Left ventricle myocardium inferior (tissue), 1 donor: Measurements from ENCODE around the gene DUSP7. TPM values are rescaled to one million over a fixed set of nuclear protein-coding genes. Genes with fewer than 3 reads are reported as not detected.

ENCODE experiments used
- DNase-seq: peaks from one replicate; pipeline ENCODE4 v3.0.0-alpha.2; 2020
- H3K27ac ChIP-seq: fragments of 200-600 bp; replicated peaks from 2 replicates; pipeline ENCODE4 v1.8.0; 2021
- H3K27me3 ChIP-seq: fragments of 200-600 bp; 2 replicates; pipeline ENCODE4 v1.8.0; 2021; ENCODE audit warnings: low read depth
- H3K36me3 ChIP-seq: fragments of 200-600 bp; 2 replicates; pipeline ENCODE4 v1.8.0; 2021
- H3K4me1 ChIP-seq: fragments of 200-600 bp; 2 replicates; pipeline ENCODE4 v1.8.0; 2021
- H3K4me3 ChIP-seq: fragments of 200-600 bp; 2 replicates; pipeline ENCODE4 v1.8.0; 2021; ENCODE audit warnings: mild to moderate bottlenecking, moderate library complexity
- H3K9me3 ChIP-seq: fragments of 200-600 bp; replicated peaks from 2 replicates; pipeline ENCODE4 v1.8.0; 2021
- intact Hi-C: fragments of 100-400 bp; cut with micrococcal nuclease; formaldehyde crosslinking; loops from one replicate; pipeline ENCODE4 v1.11.0; 2022
- total RNA-seq: library from RNA; stranded (reverse); fragmentation: NEBNext Ultra II Directional; extraction: Animal tissue kit (Norgen Biotek cat#: 25700); gene quantifications from one replicate; pipeline ENCODE4 v1.2.1, GENCODE V29; 2021
- TF ChIP-seq, protein P1 (sequence below): fragments of 200-600 bp; IDR thresholded peaks from 2 replicates; pipeline ENCODE4 v1.8.0; 2021; ENCODE audit warnings: antibody characterized with exemption, mild to moderate bottlenecking, borderline replicate concordance
- donor health status: DM: no; HTN: yes; CAD: no; lungs with severe emphysema.

DUSP7 gene
- total RNA-seq, 1 donor from 2014 or later: 23.1 TPM

DNA sequence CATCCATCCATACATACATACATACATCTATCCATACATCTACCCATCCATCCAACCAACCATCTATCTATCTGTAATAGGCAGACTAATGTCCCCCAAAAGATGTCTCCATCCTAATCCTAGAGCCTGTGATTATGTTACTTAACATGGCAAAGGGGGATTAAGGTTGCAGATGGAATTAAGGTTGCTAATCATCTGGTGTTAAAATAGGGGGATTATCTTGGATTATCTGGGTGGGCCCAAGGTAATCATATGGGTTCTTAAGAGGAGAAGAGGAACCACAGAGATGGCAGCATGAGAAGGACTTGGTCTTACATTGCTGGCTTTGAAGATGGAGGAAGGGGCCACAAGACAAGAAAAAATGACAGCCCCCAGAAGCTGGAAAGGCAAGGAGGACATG is 45.9 kb downstream of the DUSP7 start:
- intact Hi-C loops: no loop called here
- H3K27ac ChIP-seq: no peak overlapping the region
- DNase-seq: no peak
- TF ChIP-seq, protein P1, sequence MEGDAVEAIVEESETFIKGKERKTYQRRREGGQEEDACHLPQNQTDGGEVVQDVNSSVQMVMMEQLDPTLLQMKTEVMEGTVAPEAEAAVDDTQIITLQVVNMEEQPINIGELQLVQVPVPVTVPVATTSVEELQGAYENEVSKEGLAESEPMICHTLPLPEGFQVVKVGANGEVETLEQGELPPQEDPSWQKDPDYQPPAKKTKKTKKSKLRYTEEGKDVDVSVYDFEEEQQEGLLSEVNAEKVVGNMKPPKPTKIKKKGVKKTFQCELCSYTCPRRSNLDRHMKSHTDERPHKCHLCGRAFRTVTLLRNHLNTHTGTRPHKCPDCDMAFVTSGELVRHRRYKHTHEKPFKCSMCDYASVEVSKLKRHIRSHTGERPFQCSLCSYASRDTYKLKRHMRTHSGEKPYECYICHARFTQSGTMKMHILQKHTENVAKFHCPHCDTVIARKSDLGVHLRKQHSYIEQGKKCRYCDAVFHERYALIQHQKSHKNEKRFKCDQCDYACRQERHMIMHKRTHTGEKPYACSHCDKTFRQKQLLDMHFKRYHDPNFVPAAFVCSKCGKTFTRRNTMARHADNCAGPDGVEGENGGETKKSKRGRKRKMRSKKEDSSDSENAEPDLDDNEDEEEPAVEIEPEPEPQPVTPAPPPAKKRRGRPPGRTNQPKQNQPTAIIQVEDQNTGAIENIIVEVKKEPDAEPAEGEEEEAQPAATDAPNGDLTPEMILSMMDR: no peak
- no peak overlapping the region for H3K4me3 ChIP-seq
- H3K36me3 ChIP-seq: no peaks in the 10 kb centered on the region
- peaks cover 52% of the 10 kb centered on the region for H3K4me1 ChIP-seq
- H3K9me3 ChIP-seq: no peaks in the 10 kb centered on the region
- H3K27me3 ChIP-seq: no peaks in the 10 kb centered on the region

DNA sequence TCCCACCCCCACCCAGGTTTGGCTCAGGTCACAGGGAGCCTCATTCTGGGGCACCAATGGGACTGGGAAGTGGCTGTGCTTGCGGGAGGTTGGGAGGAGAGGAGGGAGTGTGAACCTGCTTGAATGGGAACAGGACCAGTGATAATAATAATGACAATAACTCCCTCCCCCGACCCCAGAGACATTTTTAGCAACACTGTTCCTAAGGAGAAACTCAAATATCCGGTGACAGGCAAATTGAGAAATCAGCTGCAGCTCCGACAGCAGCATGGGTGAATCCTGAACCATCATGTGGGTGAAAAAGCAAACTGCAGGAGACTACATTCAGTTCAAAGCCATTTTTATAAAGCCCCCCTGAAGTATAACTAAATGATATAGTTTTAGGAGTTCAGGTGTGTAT is 49.1 kb downstream of the DUSP7 start:
- intact Hi-C loops: loop anchor here (10.0 kb wide), 1 partner anchor 48 kb away; the partner anchor contains the start of gene DUSP7
- Histone ChIP-seq H3K9me3 (no peaks in the 10 kb centered on the region), H3K36me3 (no peaks in the 10 kb centered on the region), H3K4me3 (no peak overlapping the region), H3K27ac (peak overlapping the region; percentile 80), H3K27me3 (no peaks in the 10 kb centered on the region), H3K4me1 (peaks cover 44% of the 10 kb centered on the region)
- TF ChIP-seq, protein P1: no peak
- no peak for DNase-seq

DNA sequence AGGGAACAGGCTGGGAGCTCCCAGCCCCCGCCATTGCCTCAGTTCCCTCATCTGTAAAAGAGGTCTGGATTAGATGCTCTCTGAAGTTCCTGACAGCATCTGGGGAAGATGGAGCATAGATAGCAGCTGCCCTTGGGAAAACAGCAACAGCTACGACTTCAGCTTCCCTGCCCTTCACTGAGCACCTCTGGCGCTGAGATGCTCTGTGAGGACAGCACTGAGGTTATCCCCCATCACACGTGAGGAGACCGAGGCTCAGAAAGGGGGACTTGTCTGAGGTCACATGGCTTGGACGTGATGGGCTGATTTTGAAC is 49.6 kb downstream of the DUSP7 start:
- Histone ChIP-seq H3K27me3 (no peaks in the 10 kb centered on the region), H3K27ac (peak overlapping the region; percentile 80), H3K4me1 (peaks cover 45% of the 10 kb centered on the region), H3K4me3 (no peak overlapping the region), H3K36me3 (no peaks in the 10 kb centered on the region), H3K9me3 (no peaks in the 10 kb centered on the region)
- TF ChIP-seq, protein P1: no peak
- intact Hi-C loops: loop anchor here (10.0 kb wide), 1 partner anchor 48 kb away; the partner anchor contains the start of gene DUSP7
- DNase-seq: no peak

DNA sequence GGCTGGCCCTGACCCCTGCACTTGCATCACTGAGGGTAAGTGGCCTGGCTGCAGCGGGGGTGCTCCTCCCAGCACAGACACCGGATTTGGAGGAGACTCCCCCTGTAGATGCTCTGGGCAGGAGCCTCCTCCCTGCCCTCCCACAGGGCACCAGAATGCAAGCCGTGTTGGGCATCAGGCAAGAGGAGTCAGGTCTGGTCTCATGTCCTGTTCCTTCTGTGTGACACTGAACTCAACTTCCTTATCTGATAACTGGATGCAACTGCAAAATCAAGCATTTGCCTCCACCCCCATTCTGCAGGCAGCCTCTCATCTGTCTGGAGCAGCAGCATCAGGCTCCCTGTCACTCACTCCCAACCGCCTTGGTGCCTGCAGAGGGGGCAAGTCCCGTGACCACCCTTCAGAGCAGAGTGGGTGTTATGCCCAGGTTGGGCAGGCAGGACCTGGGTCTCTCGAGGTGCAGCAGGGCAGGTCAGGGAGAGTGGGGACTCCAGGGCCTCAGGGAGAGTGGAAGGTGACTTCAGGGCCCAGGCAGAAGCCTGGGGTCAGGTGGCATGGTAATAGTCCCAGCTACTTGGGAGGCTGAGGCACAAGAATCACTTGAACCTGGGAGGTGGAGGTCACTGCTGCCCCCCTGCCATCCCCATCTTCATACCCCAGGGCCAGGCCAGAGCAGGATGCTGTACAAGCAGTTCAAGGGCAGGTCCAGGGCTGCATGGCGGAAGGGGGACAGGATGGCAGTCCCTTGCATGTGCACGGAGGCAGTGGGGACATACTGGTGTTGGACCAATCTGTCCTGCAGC is 50.2 kb downstream of the DUSP7 start:
- Histone ChIP-seq H3K4me3 (peak overlapping the region; percentile 34), H3K36me3 (no peaks in the 10 kb centered on the region), H3K4me1 (peaks cover 51% of the 10 kb centered on the region), H3K9me3 (no peaks in the 10 kb centered on the region), H3K27me3 (no peaks in the 10 kb centered on the region), H3K27ac (peak overlapping the region; percentile 80)
- intact Hi-C loops: loop anchor here (10.0 kb wide), 1 partner anchor 49 kb away; the partner anchor contains the start of gene DUSP7
- no peak for DNase-seq
- TF ChIP-seq, protein P1: no peak

DNA sequence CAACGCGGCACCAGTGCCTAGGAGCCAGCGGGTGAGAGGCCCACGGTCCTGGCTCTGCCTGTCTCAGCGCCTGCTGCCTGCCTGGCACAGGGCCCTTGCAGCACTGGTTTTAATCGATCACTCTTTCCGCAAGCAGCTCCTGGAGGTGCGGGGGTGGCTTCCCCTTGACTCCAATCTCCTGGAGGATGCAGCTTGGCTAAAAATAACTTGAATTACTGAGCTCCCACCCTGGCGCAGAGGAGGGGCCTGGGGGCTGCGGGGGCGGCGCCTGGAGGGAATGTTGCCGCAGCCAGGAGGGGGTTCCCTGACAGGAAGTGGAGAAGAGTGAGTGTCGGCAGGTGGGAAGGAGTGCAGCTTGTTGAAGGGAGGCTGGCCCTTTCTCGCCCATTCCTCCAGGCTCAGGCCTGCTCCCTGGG is 50.8 kb downstream of the DUSP7 start:
- no peaks in the 10 kb centered on the region for H3K9me3 ChIP-seq
- no peaks in the 10 kb centered on the region for H3K27me3 ChIP-seq
- H3K36me3 ChIP-seq: no peaks in the 10 kb centered on the region
- TF ChIP-seq, protein P1: no peak
- DNase-seq: no peak
- peaks cover 51% of the 10 kb centered on the region for H3K4me1 ChIP-seq
- H3K27ac ChIP-seq: peak overlapping the region; percentile 80
- H3K4me3 ChIP-seq: peak overlapping the region; percentile 34
- intact Hi-C loops: loop anchor here (10.0 kb wide), 1 partner anchor 49 kb away; the partner anchor contains the start of gene DUSP7
